ENCODE measurements around the gene PPP4R3A. TPM values are rescaled to one million over a fixed set of nuclear protein-coding genes. Genes with fewer than 3 reads are reported as not detected.
"Not testable (repeated sequence)": the region's sequence is repeated elsewhere in the genome, so short reads cannot be mapped to it uniquely, and the experiment has no call there.

Gene PPP4R3A
- total RNA-seq, 2 donors from 2014 or later: 47.2 to 71.5 TPM

- DNase-seq: no peak
- intact Hi-C loops (cut with DNase I): no loop called here
- 80 to 81% methylated on average over 11 of the region's 11 CpGs for WGBS, 2 donors
- peaks cover 82% of the 10 kb centered on the region for H3K4me1 ChIP-seq
- H3K36me3 ChIP-seq (replicated peaks in 1 of 2; ENCODE audit: insufficient read depth in 1 of 2, low read depth in 2 of 2): no peaks in the 10 kb centered on the region
- H3K27ac ChIP-seq: no peak overlapping the region
- no peak overlapping the region for H3K4me3 ChIP-seq
- H3K9me3 ChIP-seq: no peaks in the 10 kb centered on the region
- no peak for ATAC-seq
- TF ChIP-seq CTCF (IDR thresholded peaks at IDR 0.05): no peak
- no peak for TF ChIP-seq POLR2A (IDR thresholded peaks at IDR 0.05)
- H3K27me3 ChIP-seq: no peaks in the 10 kb centered on the region
Measured at GRCh38 chr14:91501951-91502930, 7.9 kb downstream of the PPP4R3A start.

GRCh38 chr14:91501348-91501747, 8.8 kb downstream of the PPP4R3A start:
- intact Hi-C loops (cut with DNase I): no loop called here
- H3K9me3 ChIP-seq: no peaks in the 10 kb centered on the region
- no peak for ATAC-seq
- no peak for DNase-seq
- H3K36me3 ChIP-seq (replicated peaks in 1 of 2; ENCODE audit: insufficient read depth in 1 of 2, low read depth in 2 of 2): no peaks in the 10 kb centered on the region
- no peak overlapping the region for H3K27ac ChIP-seq
- H3K27me3 ChIP-seq: no peaks in the 10 kb centered on the region
- no peak overlapping the region for H3K4me3 ChIP-seq
- 97 to 98% methylated on average over 3 of the region's 3 CpGs for WGBS, 2 donors
- no peak for TF ChIP-seq POLR2A (IDR thresholded peaks at IDR 0.05)
- no peak for TF ChIP-seq CTCF (IDR thresholded peaks at IDR 0.05)
- peaks cover 84% of the 10 kb centered on the region for H3K4me1 ChIP-seq

GRCh38 chr14:91496790-91497189, 13.3 kb downstream of the PPP4R3A start:
- no peaks in the 10 kb centered on the region for H3K9me3 ChIP-seq
- H3K36me3 ChIP-seq (replicated peaks in 1 of 2; ENCODE audit: insufficient read depth in 1 of 2, low read depth in 2 of 2): no peaks in the 10 kb centered on the region
- whole genome bisulfite sequencing, 2 donors: 94 to 100% methylated on average over 1 of the region's 1 CpG
- H3K4me1 ChIP-seq: peaks cover 83% of the 10 kb centered on the region
- peak overlapping the region in 1 of 4 donors; percentile 27 for H3K27ac ChIP-seq
- intact Hi-C loops (cut with DNase I): no loop called here
- DNase-seq (no peak), ATAC-seq (no peak)
- TF ChIP-seq CTCF (IDR thresholded peaks at IDR 0.05) (no peak), POLR2A (IDR thresholded peaks at IDR 0.05) (no peak)
- no peak overlapping the region for H3K4me3 ChIP-seq
- H3K27me3 ChIP-seq: no peaks in the 10 kb centered on the region

GRCh38 chr14:91494392-91495065, 15.6 kb downstream of the PPP4R3A start:
- H3K4me1 ChIP-seq: peaks cover 64% of the 10 kb centered on the region

GRCh38 chr14:91493169-91493568, 16.9 kb downstream of the PPP4R3A start:
- no peak for TF ChIP-seq POLR2A (IDR thresholded peaks at IDR 0.05)
- no peak for TF ChIP-seq CTCF (IDR thresholded peaks at IDR 0.05)
- Histone ChIP-seq H3K27me3 (no peaks in the 10 kb centered on the region), H3K27ac (no peak overlapping the region), H3K4me1 (peaks cover 56% of the 10 kb centered on the region), H3K9me3 (no peaks in the 10 kb centered on the region), H3K4me3 (no peak overlapping the region), H3K36me3 (replicated peaks in 1 of 2; ENCODE audit: insufficient read depth in 1 of 2, low read depth in 2 of 2) (no peaks in the 10 kb centered on the region)
- DNase-seq (no peak), ATAC-seq (no peak)
- WGBS, 2 donors: 64 to 70% methylated on average over 3 of the region's 3 CpGs
- intact Hi-C loops (cut with DNase I): no loop called here

More at GRCh38 chr14:91494392-91495065, 15.6 kb downstream of the PPP4R3A start:
- ATAC-seq; intact Hi-C loops (cut with DNase I); H3K36me3 ChIP-seq (replicated peaks in 1 of 2; ENCODE audit: insufficient read depth in 1 of 2, low read depth in 2 of 2); DNase-seq; H3K9me3 ChIP-seq; H3K27me3 ChIP-seq; H3K4me3 ChIP-seq; H3K27ac ChIP-seq: not testable (repeated sequence)
- 73 to 82% methylated on average over 7 to 8 of the region's 8 CpGs for WGBS, 2 donors

Measured in body of pancreas (tissue), 4 donors.